Iris pigment epithelial cell (primary cell): Measurements from ENCODE around the gene SPIC.

Experiments
- DNase-seq: peaks from one replicate; pipeline ENCODE4 v3.0.0-alpha.2; 2011; ENCODE audit warnings: low read depth

SPIC gene

GRCh38 chr12:101536069-101536674, 61.0 kb downstream of the SPIC start:
- no peak for DNase-seq
